Breast epithelium (tissue), 3 donors: ENCODE measurements around the gene ABHD11.

Experiments
- POLR2A ChIP-seq: fragments of 450-650 bp; IDR thresholded peaks from one replicate; pipeline ENCODE4 v1.6.1; 2016; ENCODE audit warnings: antibody characterized with exemption, mild to moderate bottlenecking, moderate library complexity
- TF ChIP-seq, protein P1 (sequence below), 3 donors: fragments of 450-650 bp; IDR thresholded peaks; one replicate each; pipeline ENCODE4 v1.5.1; 2016 to 2017; ENCODE audit warnings: antibody characterized with exemption in 3 of 3, mild to moderate bottlenecking in 3 of 3, moderate library complexity in 3 of 3

DNA sequence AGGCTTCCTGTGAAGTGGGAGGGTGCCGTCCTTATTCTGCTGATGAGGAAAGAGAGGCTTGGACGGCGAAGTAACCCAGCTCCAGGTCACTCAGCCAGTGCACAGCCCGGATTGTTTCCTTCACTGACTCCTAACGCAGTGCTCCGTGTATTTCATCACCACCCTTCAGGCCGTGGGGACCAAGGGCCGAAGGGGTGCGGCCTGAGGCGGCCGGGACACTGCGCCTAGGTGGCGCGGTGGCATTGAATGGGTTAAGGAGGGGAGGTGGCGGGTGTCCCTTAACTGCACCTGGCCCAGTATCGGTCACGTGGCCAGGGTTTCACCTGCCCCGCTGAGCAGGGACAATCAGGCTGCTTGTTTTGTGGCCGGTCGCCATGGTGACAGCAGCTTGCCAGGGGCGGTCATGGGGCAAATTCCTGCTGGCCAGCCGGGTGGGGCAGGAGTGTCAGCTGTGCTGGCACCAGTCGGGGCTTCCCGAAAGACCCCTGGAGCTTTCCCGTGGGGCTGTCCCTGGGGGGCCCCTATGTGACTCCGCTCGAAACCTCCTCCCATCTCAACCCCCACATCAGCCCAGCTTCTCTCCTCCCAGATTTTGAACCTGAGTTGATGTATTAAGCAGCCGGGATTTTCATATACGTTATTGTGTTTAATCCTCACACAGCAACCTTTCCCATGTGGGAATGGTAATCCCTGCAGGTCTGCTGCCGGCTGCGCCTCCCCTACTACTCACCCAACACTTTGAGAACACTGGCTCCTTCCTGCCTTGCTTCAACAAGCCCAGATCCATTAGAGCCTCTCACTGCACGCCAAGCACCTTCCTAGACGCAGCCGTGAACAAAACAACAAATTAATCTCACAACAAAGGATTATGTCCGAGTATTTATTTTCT lies 4.4 kb upstream of the ABHD11 start:
- TF ChIP-seq, protein P1, sequence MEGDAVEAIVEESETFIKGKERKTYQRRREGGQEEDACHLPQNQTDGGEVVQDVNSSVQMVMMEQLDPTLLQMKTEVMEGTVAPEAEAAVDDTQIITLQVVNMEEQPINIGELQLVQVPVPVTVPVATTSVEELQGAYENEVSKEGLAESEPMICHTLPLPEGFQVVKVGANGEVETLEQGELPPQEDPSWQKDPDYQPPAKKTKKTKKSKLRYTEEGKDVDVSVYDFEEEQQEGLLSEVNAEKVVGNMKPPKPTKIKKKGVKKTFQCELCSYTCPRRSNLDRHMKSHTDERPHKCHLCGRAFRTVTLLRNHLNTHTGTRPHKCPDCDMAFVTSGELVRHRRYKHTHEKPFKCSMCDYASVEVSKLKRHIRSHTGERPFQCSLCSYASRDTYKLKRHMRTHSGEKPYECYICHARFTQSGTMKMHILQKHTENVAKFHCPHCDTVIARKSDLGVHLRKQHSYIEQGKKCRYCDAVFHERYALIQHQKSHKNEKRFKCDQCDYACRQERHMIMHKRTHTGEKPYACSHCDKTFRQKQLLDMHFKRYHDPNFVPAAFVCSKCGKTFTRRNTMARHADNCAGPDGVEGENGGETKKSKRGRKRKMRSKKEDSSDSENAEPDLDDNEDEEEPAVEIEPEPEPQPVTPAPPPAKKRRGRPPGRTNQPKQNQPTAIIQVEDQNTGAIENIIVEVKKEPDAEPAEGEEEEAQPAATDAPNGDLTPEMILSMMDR (IDR thresholded peaks at IDR 0.05), result no peak
- TF ChIP-seq POLR2A, result no peak
